ENCODE measurements around the gene SULF2. TPM values are rescaled to one million over a fixed set of nuclear protein-coding genes. Genes with fewer than 3 reads are reported as not detected.

The SULF2 gene
- total and polyA plus RNA-seq, 2 donors (not counting 1 experiment from before 2014, with no cell fraction given): 1.2 to 1.7 TPM

DNA sequence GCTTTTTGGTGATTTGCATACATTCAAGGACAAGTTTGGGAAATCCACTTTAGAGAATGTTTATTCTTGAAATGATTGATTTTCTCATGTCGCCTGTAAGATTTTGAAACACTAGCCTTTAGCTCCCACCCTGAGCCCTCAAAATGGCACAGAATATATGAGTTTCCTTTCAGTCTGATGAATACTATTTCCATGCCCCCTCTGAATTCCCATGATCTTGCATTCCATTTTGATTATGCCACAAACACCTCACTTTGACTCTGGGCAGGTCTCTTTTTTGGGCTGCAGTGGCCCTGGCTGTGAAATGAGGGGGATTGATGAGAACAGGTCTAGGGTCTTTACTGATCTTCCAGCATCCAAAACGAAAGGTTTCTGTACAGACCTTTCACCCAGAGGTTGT lies 50.4 kb downstream of the SULF2 start:
- H3K27ac Mint-ChIP-seq: no peak overlapping the region

DNA sequence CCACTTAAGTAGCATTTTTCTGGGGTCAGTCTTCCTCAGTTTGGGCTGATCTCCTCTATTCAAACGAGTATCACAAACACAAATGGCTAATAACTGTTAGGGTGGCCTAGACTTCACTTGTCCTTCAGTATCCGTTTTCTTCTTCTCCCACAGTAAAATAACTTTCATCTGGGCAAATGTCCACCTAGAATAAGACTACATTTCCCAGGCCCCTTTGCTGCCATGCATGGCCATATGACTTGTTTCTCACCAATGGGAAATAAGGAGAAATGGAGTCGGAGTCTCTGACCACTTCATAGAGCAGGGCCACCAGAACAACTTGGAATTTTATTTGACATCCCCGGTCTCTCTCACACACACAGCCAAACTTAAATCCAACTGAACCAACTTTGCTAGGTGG lies 51.4 kb downstream of the SULF2 start:
- Histone ChIP-seq H3K9me3 (ENCODE audit: control extremely low read depth in 1 of 3, control insufficient read depth in 2 of 3, insufficient read depth in 1 of 3, low read length in 2 of 3) (no peaks in the 10 kb centered on the region), H3K9ac (ENCODE audit: low read length) (no peak overlapping the region), H3K4me1 (ENCODE audit: control insufficient read depth in 2 of 2, insufficient read depth in 2 of 2, low read length in 2 of 2) (peaks cover 11 to 28% of the 10 kb centered on the region in 2 donors), H3K27me3 (replicated peaks in 1 of 4; ENCODE audit: control extremely low read depth in 1 of 4, control insufficient read depth in 3 of 4, insufficient read depth in 4 of 4, low read length in 3 of 4) (no peaks in the 10 kb centered on the region), H3K36me3 (replicated peaks in 1 of 2; ENCODE audit: control extremely low read depth in 1 of 2, control insufficient read depth in 1 of 2, extremely low read depth in 1 of 2, insufficient read depth in 2 of 2, low read length in 1 of 2) (no peaks in the 10 kb centered on the region), H3K4me3 (ENCODE audit: control extremely low read depth in 1 of 5, extremely low read depth in 1 of 5, insufficient read depth in 1 of 5, low read depth in 2 of 5, low read length in 4 of 5) (no peak overlapping the region), H4K20me1 (ENCODE audit: control insufficient read depth, insufficient read depth, low read length, poor library complexity, severe bottlenecking) (no peaks in the 10 kb centered on the region), H2AFZ (ENCODE audit: insufficient read depth, low read depth, low read length, poor library complexity, severe bottlenecking) (no peak overlapping the region), H3K4me2 (replicated peaks; ENCODE audit: low read depth, low read length, poor library complexity, severe bottlenecking) (no peak overlapping the region), H3K27ac (ENCODE audit: low read length in 2 of 2) (no peak overlapping the region), H3K79me2 (ENCODE audit: control insufficient read depth, insufficient read depth, low read length) (no peaks in the 10 kb centered on the region)
- Mint-ChIP-seq H3K27ac (no peak overlapping the region), H3K4me3 (no peak overlapping the region), H3K4me1 (peaks cover 17% of the 10 kb centered on the region), H3K27me3 (no peaks in the 10 kb centered on the region), H3K9me3 (ENCODE audit: insufficient read depth) (no peaks in the 10 kb centered on the region)
- POLR2A ChIA-PET: no interaction called here
- 100% methylated on average over 1 of the region's 4 CpGs for WGBS (ENCODE audit: insufficient coverage)
- no peak for TF ChIP-seq EZH2 (IDR thresholded peaks at IDR 0.05; ENCODE audit: borderline replicate concordance, insufficient read depth, low read depth, low read length, poor library complexity, severe bottlenecking)
- TF ChIP-seq, protein P1, sequence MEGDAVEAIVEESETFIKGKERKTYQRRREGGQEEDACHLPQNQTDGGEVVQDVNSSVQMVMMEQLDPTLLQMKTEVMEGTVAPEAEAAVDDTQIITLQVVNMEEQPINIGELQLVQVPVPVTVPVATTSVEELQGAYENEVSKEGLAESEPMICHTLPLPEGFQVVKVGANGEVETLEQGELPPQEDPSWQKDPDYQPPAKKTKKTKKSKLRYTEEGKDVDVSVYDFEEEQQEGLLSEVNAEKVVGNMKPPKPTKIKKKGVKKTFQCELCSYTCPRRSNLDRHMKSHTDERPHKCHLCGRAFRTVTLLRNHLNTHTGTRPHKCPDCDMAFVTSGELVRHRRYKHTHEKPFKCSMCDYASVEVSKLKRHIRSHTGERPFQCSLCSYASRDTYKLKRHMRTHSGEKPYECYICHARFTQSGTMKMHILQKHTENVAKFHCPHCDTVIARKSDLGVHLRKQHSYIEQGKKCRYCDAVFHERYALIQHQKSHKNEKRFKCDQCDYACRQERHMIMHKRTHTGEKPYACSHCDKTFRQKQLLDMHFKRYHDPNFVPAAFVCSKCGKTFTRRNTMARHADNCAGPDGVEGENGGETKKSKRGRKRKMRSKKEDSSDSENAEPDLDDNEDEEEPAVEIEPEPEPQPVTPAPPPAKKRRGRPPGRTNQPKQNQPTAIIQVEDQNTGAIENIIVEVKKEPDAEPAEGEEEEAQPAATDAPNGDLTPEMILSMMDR (IDR thresholded peaks at IDR 0.05): no peak
- DNase-seq (no peak), ATAC-seq (ENCODE audit: low read depth) (no peak)
- CTCF ChIA-PET: no interaction called here
- intact Hi-C loops (cut with micrococcal nuclease): no loop called here

More for the DNA sequence above, 50.4 kb downstream of the SULF2 start:
- CTCF ChIA-PET: no interaction called here
- no peak overlapping the region for H3K27ac ChIP-seq (ENCODE audit: low read length in 2 of 2)
- H3K36me3 ChIP-seq (replicated peaks in 1 of 2; ENCODE audit: control extremely low read depth in 1 of 2, control insufficient read depth in 1 of 2, extremely low read depth in 1 of 2, insufficient read depth in 2 of 2, low read length in 1 of 2): no peaks in the 10 kb centered on the region
- ATAC-seq (ENCODE audit: low read depth): no peak
- H2AFZ ChIP-seq (ENCODE audit: insufficient read depth, low read depth, low read length, poor library complexity, severe bottlenecking): no peak overlapping the region
- H3K27me3 ChIP-seq (replicated peaks in 1 of 4; ENCODE audit: control extremely low read depth in 1 of 4, control insufficient read depth in 3 of 4, insufficient read depth in 4 of 4, low read length in 3 of 4): no peaks in the 10 kb centered on the region
- Mint-ChIP-seq H3K4me3 (no peak overlapping the region), H3K9me3 (ENCODE audit: insufficient read depth) (no peaks in the 10 kb centered on the region), H3K27me3 (no peaks in the 10 kb centered on the region), H3K4me1 (peaks cover 9% of the 10 kb centered on the region)
- no peak overlapping the region for H3K9ac ChIP-seq (ENCODE audit: low read length)
- intact Hi-C loops (cut with micrococcal nuclease): no loop called here
- no peak overlapping the region for H3K4me2 ChIP-seq (replicated peaks; ENCODE audit: low read depth, low read length, poor library complexity, severe bottlenecking)
- POLR2A ChIA-PET: no interaction called here
- no peak for TF ChIP-seq EZH2 (IDR thresholded peaks at IDR 0.05; ENCODE audit: borderline replicate concordance, insufficient read depth, low read depth, low read length, poor library complexity, severe bottlenecking)
- TF ChIP-seq, protein P1 (IDR thresholded peaks at IDR 0.05): no peak
- H3K4me1 ChIP-seq (ENCODE audit: control insufficient read depth in 2 of 2, insufficient read depth in 2 of 2, low read length in 2 of 2): peaks cover 4 to 18% of the 10 kb centered on the region in 2 donors
- H3K9me3 ChIP-seq (ENCODE audit: control extremely low read depth in 1 of 3, control insufficient read depth in 2 of 3, insufficient read depth in 1 of 3, low read length in 2 of 3): no peaks in the 10 kb centered on the region
- no peaks in the 10 kb centered on the region for H3K79me2 ChIP-seq (ENCODE audit: control insufficient read depth, insufficient read depth, low read length)
- no peaks in the 10 kb centered on the region for H4K20me1 ChIP-seq (ENCODE audit: control insufficient read depth, insufficient read depth, low read length, poor library complexity, severe bottlenecking)
- H3K4me3 ChIP-seq (ENCODE audit: control extremely low read depth in 1 of 5, extremely low read depth in 1 of 5, insufficient read depth in 1 of 5, low read depth in 2 of 5, low read length in 4 of 5): no peak overlapping the region
- no peak for DNase-seq
- WGBS (ENCODE audit: insufficient coverage): 100% methylated on average over 1 of the region's 2 CpGs
